SK-N-SH treated with all-trans-retinoic acid at 6 μM for 48 hours (cell line): ENCODE data around the gene MAP3K15.

Source experiments
- ARNTL ChIP-seq: fragments of 450-650 bp; formaldehyde crosslinking; IDR thresholded peaks from 2 replicates; pipeline ENCODE4 v1.5.0; 2020; ENCODE audit warnings: low read depth, mild to moderate bottlenecking, moderate library complexity, borderline replicate concordance
- BACH2 ChIP-seq: fragments of 250-450 bp; sonication (Bioruptor Pico); IDR thresholded peaks from 2 replicates; pipeline ENCODE4 v1.9.0; 2021; ENCODE audit warnings: mild to moderate bottlenecking, borderline replicate concordance
- CREB5 ChIP-seq: fragments of 250-450 bp; sonication (Bioruptor Pico); IDR thresholded peaks from 2 replicates; pipeline ENCODE4 v1.5.1; 2020; ENCODE audit warnings: low read depth, mild to moderate bottlenecking, moderate library complexity
- PATZ1 ChIP-seq: fragments of 250-450 bp; sonication (Bioruptor Pico); IDR thresholded peaks from 2 replicates; pipeline ENCODE4 v1.8.0; 2020; ENCODE audit warnings: mild to moderate bottlenecking, moderate library complexity, borderline replicate concordance
- POU6F1 ChIP-seq: fragments of 250-450 bp; sonication (Bioruptor Pico); IDR thresholded peaks from 2 replicates; pipeline ENCODE4 v1.8.0; 2021; ENCODE audit warnings: low read depth, mild to moderate bottlenecking, moderate library complexity, borderline replicate concordance
- RARB ChIP-seq: fragments of 250-450 bp; sonication (Bioruptor Pico); IDR thresholded peaks from 2 replicates; pipeline ENCODE4 v1.8.0; 2021; ENCODE audit warnings: mild to moderate bottlenecking, moderate library complexity
- SNAI2 ChIP-seq: fragments of 250-450 bp; sonication (Bioruptor Pico); IDR thresholded peaks from 2 replicates; pipeline ENCODE4 v1.5.0; 2020; ENCODE audit warnings: mild to moderate bottlenecking, moderate library complexity
- TOX ChIP-seq: fragments of 250-450 bp; sonication (Bioruptor Pico); IDR thresholded peaks from 2 replicates; pipeline ENCODE4 v1.8.0; 2021; ENCODE audit warnings: mild to moderate bottlenecking, moderate library complexity, borderline replicate concordance
- ZFP3 ChIP-seq: fragments of 250-450 bp; sonication (Bioruptor Pico); IDR thresholded peaks from 2 replicates; pipeline ENCODE4 v1.5.0; 2020; ENCODE audit warnings: mild to moderate bottlenecking, moderate library complexity
- ZFP30 ChIP-seq: fragments of 450-650 bp; formaldehyde crosslinking; IDR thresholded peaks from 2 replicates; pipeline ENCODE4 v1.5.0; 2022; ENCODE audit warnings: mild to moderate bottlenecking, moderate library complexity

- TF ChIP-seq POU6F1 (CRISPR knock-in tag) (no peak), ZFP3 (CRISPR knock-in tag) (no peak), ARNTL (CRISPR knock-in tag) (no peak), BACH2 (no peak), SNAI2 (CRISPR knock-in tag) (no peak), TOX (CRISPR knock-in tag) (no peak), ZFP30 (CRISPR knock-in tag) (no peak), PATZ1 (CRISPR knock-in tag) (no peak), CREB5 (CRISPR knock-in tag) (no peak), RARB (CRISPR knock-in tag) (no peak)
These were observed 18.6 kb downstream of the MAP3K15 start for GRCh38 chrX:19496711-19497110.
